Mucosa of gallbladder (tissue), 1 donor: ENCODE data around the gene HES5. TPM values are rescaled to one million over a fixed set of nuclear protein-coding genes. Genes with fewer than 3 reads are reported as not detected.
A peak's percentile ranks its signal among the peaks of the same experiment; 100 is the strongest.

Experiments used
- DNase-seq: peaks from one replicate; pipeline ENCODE4 v3.0.0-alpha.2; 2020; ENCODE audit warnings: low spot score
- total RNA-seq: library from RNA; stranded (reverse); gene quantifications from one replicate; pipeline ENCODE4 v1.2.1, GENCODE V29; 2021
- donor health status: DM: no; HTN: no; CAD: no.

HES5 gene
- total RNA-seq, 1 donor from 2014 or later: 0.20 TPM

DNA sequence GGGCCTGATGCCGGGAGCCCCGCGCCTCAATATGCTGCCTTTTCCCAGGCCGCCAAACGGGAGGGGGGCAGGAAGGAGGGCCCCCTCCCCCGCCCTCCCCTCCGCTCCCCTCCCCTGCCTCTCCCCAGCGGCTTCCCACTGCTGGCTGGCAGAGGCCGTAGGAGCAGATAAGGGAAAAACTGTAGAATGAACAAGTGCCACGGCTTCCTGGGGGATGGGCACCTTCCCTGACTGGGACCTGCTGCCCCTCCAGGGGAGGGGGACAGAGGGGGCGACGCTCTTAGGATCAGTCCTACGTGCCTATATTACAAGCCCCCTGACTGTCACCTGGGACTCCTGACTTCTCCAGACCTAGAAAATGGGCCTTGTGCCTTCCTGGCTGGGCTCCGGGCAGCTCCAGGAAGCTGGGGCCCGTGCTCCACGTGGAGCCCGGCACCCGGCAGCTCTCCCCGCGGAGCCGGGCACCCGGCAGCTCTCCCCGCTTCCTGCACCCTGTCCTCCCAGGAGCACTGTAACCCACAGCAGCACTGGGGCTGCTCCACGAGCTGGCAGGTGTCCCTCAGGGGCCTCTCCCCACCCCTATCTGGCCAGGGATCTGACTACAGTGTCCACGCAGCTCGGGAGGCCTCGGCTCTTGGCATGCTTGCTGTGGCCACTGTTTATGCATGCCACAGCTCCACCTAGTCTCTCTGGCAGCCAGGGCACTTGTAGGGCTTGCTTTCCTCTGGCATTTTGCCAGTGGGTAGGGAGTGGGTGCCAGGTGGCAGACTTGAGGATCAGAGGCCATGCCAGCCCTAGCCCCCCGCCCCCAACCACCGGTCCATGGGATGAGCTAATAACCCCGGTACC lies 674 bp upstream of the HES5 start:
- no peak for DNase-seq

GRCh38 chr1:2528966-2529783 lies 888 bp downstream of the HES5 start:
- DNase-seq: no peak

- DNase-seq: no peak
Observed at GRCh38 chr1:2528611-2528965, 1.5 kb downstream of the HES5 start.

- DNase-seq: no peak
Observed at GRCh38 chr1:2528016-2528415, 2.0 kb downstream of the HES5 start.

- DNase-seq: no peak
Observed at GRCh38 chr1:2527556-2527860, 2.6 kb downstream of the HES5 start.

- no peak for DNase-seq
Observed at GRCh38 chr1:2526824-2527555, 3.1 kb downstream of the HES5 start.

- peak; percentile 93 for DNase-seq
Observed at GRCh38 chr1:2525920-2526823, 3.9 kb downstream of the HES5 start, which contains the start of gene PANK4. Gene PANK4 (minus strand): TSS chr1:2526596. CDS start chr1:2526587, 9 bp downstream.

DNA sequence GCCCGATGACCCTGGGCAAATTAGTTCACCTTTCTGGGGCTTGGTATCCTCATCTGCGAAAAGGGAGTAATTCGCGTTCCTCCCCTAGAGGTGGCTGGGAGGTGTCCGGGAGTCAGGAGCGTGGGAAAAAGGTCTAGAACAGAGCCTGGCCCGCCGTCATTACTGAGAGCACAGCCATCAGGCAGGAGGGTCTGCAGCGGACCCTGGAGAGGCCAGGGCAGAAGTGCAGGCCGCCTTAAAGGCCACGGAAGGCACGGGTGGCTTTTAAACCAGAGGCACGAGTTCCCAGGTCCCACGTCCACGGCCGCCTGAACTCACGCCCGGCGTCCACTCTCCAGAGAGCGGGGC lies 4.5 kb downstream of the HES5 start:
- no peak for DNase-seq

DNA sequence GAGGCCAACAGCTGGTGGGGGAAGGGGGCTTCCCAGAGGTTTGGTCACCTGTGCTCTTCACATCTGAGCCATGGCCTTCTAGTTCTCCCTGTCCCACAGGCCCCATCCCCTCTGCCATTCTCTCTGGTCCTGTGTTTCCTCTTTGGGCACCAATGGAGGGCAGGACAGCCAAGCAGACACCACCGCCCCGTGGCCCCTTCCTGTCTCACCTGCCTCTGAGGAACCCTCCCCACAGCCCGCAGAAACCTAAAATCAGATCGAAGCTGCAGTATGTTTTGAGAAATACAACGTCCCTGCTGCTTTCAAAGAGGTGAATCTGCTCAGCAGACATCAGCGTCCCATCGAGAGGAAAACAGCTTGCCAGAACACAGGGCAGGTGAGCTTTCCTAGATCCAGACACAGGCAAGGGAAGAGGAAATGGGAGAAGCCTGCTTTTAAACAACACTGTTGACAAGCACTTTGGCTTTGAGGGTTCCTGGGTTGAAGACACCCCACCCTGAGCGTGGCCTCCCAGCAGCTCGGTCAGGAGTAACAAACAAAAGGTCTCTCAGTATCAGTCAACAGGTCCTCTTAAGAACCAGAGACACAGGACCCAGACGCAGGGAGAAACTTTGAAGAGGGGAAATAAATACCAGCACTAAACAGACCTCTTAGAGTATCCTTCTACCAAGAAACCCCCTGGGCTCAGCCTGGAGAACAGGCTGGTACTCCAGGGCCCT lies 6.0 kb downstream of the HES5 start:
- no peak for DNase-seq

GRCh38 chr1:2523191-2523890 lies 6.7 kb downstream of the HES5 start:
- no peak for DNase-seq

GRCh38 chr1:2522230-2522629 lies 7.8 kb downstream of the HES5 start:
- no peak for DNase-seq

- no peak for DNase-seq
Observed at GRCh38 chr1:2520806-2521205, 9.3 kb downstream of the HES5 start.

DNA sequence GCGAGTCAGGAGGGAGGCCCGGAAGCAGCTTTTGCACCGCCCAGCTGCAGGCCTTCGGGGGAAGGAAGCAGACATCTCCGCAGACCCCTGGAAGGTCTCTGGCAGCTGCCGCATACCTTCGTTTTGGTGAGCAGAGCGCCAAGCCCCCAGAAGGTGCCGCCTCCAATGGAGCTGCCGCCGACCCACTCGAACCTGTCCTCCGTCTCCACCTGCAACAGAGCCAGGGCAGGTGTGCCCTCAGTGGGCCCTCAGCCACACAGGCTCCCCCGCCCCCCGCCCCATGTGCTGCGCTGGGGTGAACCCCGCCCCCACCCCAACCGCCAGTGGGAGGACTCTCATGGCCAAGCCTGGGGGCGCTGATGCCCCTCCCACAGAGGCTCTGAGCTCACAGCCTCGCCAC lies 9.9 kb downstream of the HES5 start:
- DNase-seq: no peak

GRCh38 chr1:2519729-2520128 lies 10.3 kb downstream of the HES5 start:
- DNase-seq: no peak

DNA sequence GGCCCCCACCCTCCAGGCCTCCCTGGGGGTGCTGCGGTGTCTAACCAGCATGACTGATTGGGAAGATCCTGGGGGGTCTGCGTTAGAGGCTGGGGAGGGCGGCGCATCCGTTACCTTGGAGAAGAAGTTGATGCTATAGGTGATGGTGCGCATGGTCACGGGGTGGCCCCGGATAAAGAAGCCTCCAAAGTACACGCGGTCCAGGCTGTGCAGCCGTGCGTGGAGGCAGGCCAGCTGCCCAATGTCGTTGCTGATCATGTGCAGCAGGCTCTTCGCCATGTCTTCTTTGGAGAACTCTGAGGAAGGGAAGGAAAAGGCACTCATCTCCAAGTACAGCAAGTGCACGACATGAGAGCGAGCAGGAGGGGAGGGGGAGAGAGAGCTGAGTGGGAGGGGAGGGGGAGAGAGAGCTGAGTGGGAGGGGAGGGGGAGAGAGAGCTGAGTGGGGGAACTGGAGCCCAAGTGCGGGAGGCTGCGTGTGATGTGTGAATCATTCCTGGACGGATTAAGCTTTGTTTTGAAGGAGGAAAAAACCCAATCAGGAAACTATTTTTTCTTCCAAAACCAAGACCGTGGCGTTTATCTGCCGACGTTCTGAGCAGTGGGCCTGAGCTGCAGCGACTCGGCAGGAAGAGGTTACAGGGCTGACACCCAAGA lies 10.9 kb downstream of the HES5 start:
- no peak for DNase-seq

DNA sequence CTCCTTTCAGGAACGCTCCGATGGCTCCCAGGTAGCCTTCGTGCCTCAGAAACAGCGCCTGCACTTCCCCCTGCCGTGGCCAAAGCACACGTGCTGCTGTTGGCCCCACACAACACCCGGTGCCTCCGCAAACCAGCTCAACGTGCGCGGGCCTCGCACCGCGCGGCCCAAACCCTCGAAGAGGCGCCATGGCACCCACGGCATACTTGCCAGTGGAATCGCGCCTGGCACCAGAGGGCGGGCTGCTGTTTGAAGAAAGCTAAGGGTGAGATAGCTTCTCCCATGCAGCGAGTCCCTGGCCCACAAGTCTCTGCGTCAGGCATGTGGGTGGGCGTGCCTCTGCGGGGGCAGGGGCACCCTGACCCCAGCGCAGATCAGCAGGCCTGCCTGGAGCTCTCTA lies 11.5 kb downstream of the HES5 start:
- DNase-seq: no peak

- DNase-seq: no peak
Observed at GRCh38 chr1:2517966-2518365, 12.1 kb downstream of the HES5 start.

DNA sequence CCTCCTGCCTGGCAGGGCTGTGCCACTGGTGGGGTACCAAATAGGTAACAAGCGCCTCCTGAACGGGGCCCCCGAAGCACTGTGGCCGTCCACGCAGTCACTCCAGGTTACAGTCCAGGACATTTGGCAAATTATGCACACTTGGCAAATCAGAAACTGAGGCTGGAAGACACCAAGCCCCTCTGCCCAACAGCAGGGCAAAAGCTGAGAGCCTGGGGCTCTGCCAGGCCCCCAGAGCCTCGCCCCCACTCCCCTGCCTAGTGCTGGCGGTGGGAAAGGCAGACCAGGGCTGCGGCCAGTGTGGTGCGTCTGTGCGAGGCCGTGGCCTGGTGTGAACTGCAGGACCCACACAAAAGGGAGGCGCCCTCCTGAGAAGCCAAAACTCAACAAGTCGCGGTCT lies 13.1 kb downstream of the HES5 start:
- no peak for DNase-seq

GRCh38 chr1:2516124-2516523 lies 13.9 kb downstream of the HES5 start:
- DNase-seq: no peak

GRCh38 chr1:2515763-2516080 lies 14.3 kb downstream of the HES5 start:
- no peak for DNase-seq
